ENCODE measurements around the gene PCSK2. TPM values are rescaled to one million over a fixed set of nuclear protein-coding genes. Genes with fewer than 3 reads are reported as not detected.
"Not testable (repeated sequence)": the region's sequence is repeated elsewhere in the genome, so short reads cannot be mapped to it uniquely, and the experiment has no call there.

Gene PCSK2
- total RNA-seq, 4 donors from 2014 or later: 0.64 to 4.1 (median 1.4) TPM; not detected in 1

DNA sequence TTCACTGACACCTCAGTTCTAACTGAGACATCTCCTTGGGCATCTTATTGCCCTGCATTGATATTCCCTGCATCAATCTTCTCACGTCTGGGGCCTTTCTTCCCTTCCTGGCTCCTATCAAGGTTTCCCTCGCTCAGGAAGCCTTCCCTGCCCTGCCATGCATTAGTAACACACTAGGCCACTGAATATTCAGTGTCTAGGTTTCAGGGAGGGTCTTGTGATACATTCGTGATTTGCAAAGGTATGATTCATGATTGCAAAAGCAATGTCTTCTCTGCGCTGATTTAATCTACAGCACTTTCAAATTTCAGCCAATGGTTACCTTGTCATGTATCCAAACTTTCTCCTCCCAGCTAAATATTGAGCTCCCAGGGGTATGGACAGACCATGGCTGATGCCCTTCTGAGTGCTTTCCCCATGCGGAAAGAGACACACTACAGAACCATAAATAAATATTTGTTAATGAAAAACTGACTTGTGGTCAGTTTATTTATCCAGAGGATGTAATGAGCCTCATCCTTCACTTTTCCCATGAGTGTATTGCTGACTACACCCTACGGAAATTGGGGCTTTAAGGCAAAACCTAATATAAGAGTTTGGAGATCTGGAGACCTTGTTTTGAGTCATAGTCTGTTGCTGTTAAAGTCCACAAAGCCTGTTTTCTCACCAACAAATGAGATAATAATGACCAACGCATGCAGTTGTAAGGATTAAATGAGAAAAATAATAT lies 21.6 kb upstream of the PCSK2 start:
- Histone ChIP-seq H3K36me3 (no peaks in the 10 kb centered on the region), H3K27ac (no peak overlapping the region), H3K27me3 (peaks cover 18% of the 10 kb centered on the region), H3K4me3 (no peak overlapping the region), H3K4me1 (no peaks in the 10 kb centered on the region), H3K9me3 (no peaks in the 10 kb centered on the region)
- WGBS, 2 donors (ENCODE audit: low coverage in 1 of 2): 72 to 82% methylated on average over 5 to 7 of the region's 7 CpGs
- in situ Hi-C loops (cut with MboI; ENCODE audit: low pct_ligation_motif_present in 1 of 4, low pct_unique_long_range_greater_than_20kb in 1 of 4, low sequenced_read_pairs in 3 of 4): no loop called here
- TF ChIP-seq EP300 (IDR thresholded peaks at IDR 0.05; ENCODE audit: low read depth) (no peak), POLR2A (IDR thresholded peaks at IDR 0.05) (no peak), POLR2AphosphoS5 (IDR thresholded peaks at IDR 0.05) (no peak)
- TF ChIP-seq, protein P1, sequence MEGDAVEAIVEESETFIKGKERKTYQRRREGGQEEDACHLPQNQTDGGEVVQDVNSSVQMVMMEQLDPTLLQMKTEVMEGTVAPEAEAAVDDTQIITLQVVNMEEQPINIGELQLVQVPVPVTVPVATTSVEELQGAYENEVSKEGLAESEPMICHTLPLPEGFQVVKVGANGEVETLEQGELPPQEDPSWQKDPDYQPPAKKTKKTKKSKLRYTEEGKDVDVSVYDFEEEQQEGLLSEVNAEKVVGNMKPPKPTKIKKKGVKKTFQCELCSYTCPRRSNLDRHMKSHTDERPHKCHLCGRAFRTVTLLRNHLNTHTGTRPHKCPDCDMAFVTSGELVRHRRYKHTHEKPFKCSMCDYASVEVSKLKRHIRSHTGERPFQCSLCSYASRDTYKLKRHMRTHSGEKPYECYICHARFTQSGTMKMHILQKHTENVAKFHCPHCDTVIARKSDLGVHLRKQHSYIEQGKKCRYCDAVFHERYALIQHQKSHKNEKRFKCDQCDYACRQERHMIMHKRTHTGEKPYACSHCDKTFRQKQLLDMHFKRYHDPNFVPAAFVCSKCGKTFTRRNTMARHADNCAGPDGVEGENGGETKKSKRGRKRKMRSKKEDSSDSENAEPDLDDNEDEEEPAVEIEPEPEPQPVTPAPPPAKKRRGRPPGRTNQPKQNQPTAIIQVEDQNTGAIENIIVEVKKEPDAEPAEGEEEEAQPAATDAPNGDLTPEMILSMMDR (IDR thresholded peaks at IDR 0.05): no peak
- intact Hi-C loops (cut with DNase I; ENCODE audit: low total_unique reads): no loop called here
- DNase-seq: no peak

GRCh38 chr20:17210387-17210786 lies 16.5 kb upstream of the PCSK2 start:
- Histone ChIP-seq H3K36me3 (no peaks in the 10 kb centered on the region), H3K4me1 (no peaks in the 10 kb centered on the region), H3K27ac (no peak overlapping the region), H3K9me3 (no peaks in the 10 kb centered on the region), H3K4me3 (no peak overlapping the region), H3K27me3 (no peaks in the 10 kb centered on the region)
- 52 to 67% methylated on average over 3 of the region's 3 CpGs for WGBS, 2 donors (ENCODE audit: low coverage in 1 of 2)
- intact Hi-C loops (cut with DNase I; ENCODE audit: low total_unique reads): no loop called here
- no peak for DNase-seq
- TF ChIP-seq, protein P1 (IDR thresholded peaks at IDR 0.05): no peak
- no peak for TF ChIP-seq POLR2A (IDR thresholded peaks at IDR 0.05)
- no peak for TF ChIP-seq EP300 (IDR thresholded peaks at IDR 0.05; ENCODE audit: low read depth)
- no peak for TF ChIP-seq POLR2AphosphoS5 (IDR thresholded peaks at IDR 0.05)
- in situ Hi-C loops (cut with MboI; ENCODE audit: low pct_ligation_motif_present in 1 of 4, low pct_unique_long_range_greater_than_20kb in 1 of 4, low sequenced_read_pairs in 3 of 4): no loop called here

GRCh38 chr20:17210983-17211382 lies 15.9 kb upstream of the PCSK2 start:
- no peaks in the 10 kb centered on the region for H3K27me3 ChIP-seq
- no peak overlapping the region for H3K27ac ChIP-seq
- no peaks in the 10 kb centered on the region for H3K4me1 ChIP-seq
- H3K4me3 ChIP-seq: no peak overlapping the region
- no peaks in the 10 kb centered on the region for H3K9me3 ChIP-seq
- DNase-seq: no peak
- no peaks in the 10 kb centered on the region for H3K36me3 ChIP-seq
- intact Hi-C loops (cut with DNase I; ENCODE audit: low total_unique reads): no loop called here
- in situ Hi-C loops (cut with MboI; ENCODE audit: low pct_ligation_motif_present in 1 of 4, low pct_unique_long_range_greater_than_20kb in 1 of 4, low sequenced_read_pairs in 3 of 4): no loop called here
- no peak for TF ChIP-seq POLR2A (IDR thresholded peaks at IDR 0.05)
- TF ChIP-seq, protein P1 (IDR thresholded peaks at IDR 0.05): no peak
- no peak for TF ChIP-seq POLR2AphosphoS5 (IDR thresholded peaks at IDR 0.05)
- no peak for TF ChIP-seq EP300 (IDR thresholded peaks at IDR 0.05; ENCODE audit: low read depth)
- WGBS, 2 donors (ENCODE audit: low coverage in 1 of 2): 74 to 80% methylated on average over 2 of the region's 2 CpGs

DNA sequence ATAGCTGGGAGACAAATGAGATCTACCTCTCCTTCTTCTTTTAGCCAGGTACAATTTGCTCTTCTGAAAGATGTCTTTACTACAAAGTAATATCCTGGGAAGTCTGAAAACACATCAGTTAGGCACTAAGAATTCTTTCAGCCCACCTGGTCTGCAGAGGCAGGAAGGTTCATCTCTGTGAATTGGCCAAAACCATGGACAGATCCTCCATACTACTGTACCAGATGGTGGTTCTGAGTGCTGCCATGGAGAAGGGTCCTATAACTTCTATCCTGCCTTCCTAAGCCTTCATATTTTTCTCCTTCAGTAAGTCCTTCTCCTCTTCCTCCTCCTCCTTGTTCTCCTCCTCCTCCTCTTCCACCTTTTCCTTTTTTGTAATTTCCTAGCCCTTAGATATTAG lies 11.7 kb upstream of the PCSK2 start:
- Histone ChIP-seq H3K27ac (no peak overlapping the region), H3K4me3 (no peak overlapping the region), H3K4me1 (no peaks in the 10 kb centered on the region), H3K9me3 (no peaks in the 10 kb centered on the region), H3K27me3 (no peaks in the 10 kb centered on the region), H3K36me3 (no peaks in the 10 kb centered on the region)
- DNase-seq: no peak
- intact Hi-C loops (cut with DNase I; ENCODE audit: low total_unique reads): no loop called here
- in situ Hi-C loops (cut with MboI; ENCODE audit: low pct_ligation_motif_present in 1 of 4, low pct_unique_long_range_greater_than_20kb in 1 of 4, low sequenced_read_pairs in 3 of 4): no loop called here
- TF ChIP-seq, protein P1 (IDR thresholded peaks at IDR 0.05): no peak
- TF ChIP-seq EP300 (IDR thresholded peaks at IDR 0.05; ENCODE audit: low read depth) (no peak), POLR2AphosphoS5 (IDR thresholded peaks at IDR 0.05) (no peak), POLR2A (IDR thresholded peaks at IDR 0.05) (no peak)

- H3K4me3 ChIP-seq; H3K36me3 ChIP-seq; H3K27ac ChIP-seq; H3K9me3 ChIP-seq; intact Hi-C loops (cut with DNase I; ENCODE audit: low total_unique reads); DNase-seq; H3K4me1 ChIP-seq; in situ Hi-C loops (cut with MboI; ENCODE audit: low pct_ligation_motif_present in 1 of 4, low pct_unique_long_range_greater_than_20kb in 1 of 4, low sequenced_read_pairs in 3 of 4): not testable (repeated sequence)
- WGBS, 2 donors (ENCODE audit: low coverage in 1 of 2): 33% methylated on average over 1 of the region's 1 CpG
- H3K27me3 ChIP-seq: peaks cover 21% of the 10 kb centered on the region
Measured at GRCh38 chr20:17219856-17220255, 7.0 kb upstream of the PCSK2 start.

Data from transverse colon (tissue), 4 donors.